ENCODE data around the gene FSD1L.

FSD1L gene

DNA sequence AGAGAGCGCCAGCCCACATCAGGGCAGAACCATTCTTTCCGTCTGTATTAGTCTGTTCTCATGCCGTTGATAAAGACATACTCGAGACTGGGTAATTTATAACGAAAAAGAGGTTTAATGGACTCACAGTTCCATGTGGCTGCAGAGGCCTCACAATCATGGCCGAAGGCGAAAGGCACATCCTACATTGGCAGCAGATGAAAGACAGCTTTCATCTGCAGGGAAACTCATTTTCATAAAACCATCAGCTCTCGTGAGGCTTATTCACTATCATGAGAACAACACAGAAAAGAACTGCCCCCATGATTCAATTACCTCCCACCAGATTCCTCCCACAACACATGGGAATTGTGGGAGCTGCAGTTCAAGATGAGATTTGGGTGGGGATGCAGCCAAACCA lies 4.7 kb upstream of the FSD1L start:
- H2BK120ac ChIP-seq (ENCODE audit: insufficient read depth, low read length, poor library complexity): no peak overlapping the region
- no peak overlapping the region for H2AK5ac ChIP-seq (ENCODE audit: low read length)
- H3K18ac ChIP-seq (ENCODE audit: low read length): no peak overlapping the region
- no peak overlapping the region for H3K14ac ChIP-seq (ENCODE audit: low read length)
- no peaks in the 10 kb centered on the region for H3K79me1 ChIP-seq (ENCODE audit: low read length)
- no peaks in the 10 kb centered on the region for H3K36me3 ChIP-seq (ENCODE audit: control insufficient read depth in 1 of 2, insufficient read depth in 2 of 2, low read length in 2 of 2)
- H3K9me3 ChIP-seq (ENCODE audit: insufficient read depth, low read depth, low read length): no peaks in the 10 kb centered on the region
- H4K91ac ChIP-seq (ENCODE audit: low read depth, low read length): no peak overlapping the region
- H2BK5ac ChIP-seq (ENCODE audit: low read depth, low read length, poor library complexity): no peak overlapping the region
- no peak overlapping the region for H3K9ac ChIP-seq (ENCODE audit: low read length)
- no peaks in the 10 kb centered on the region for H3K79me2 ChIP-seq (ENCODE audit: control insufficient read depth, insufficient read depth, low read length, poor library complexity)
- H3K27ac ChIP-seq (ENCODE audit: low read depth, low read length): no peak overlapping the region
- H2AFZ ChIP-seq (ENCODE audit: insufficient read depth, low read length, poor library complexity): no peak overlapping the region
- H3K4me1 ChIP-seq (ENCODE audit: control insufficient read depth in 1 of 2, insufficient read depth in 2 of 2, low read length in 2 of 2): peaks cover 2 to 3% of the 10 kb centered on the region in 2 experiments
- H4K8ac ChIP-seq (ENCODE audit: low read depth, low read length): no peak overlapping the region
- no peak overlapping the region for H3K23ac ChIP-seq (ENCODE audit: low read length)
- no peaks in the 10 kb centered on the region for H3K27me3 ChIP-seq (ENCODE audit: insufficient read depth, low read length)
- H3K4me3 ChIP-seq (ENCODE audit: low read depth, low read length): no peak overlapping the region
- H3K4me2 ChIP-seq (ENCODE audit: low read length): no peak overlapping the region
- no peak overlapping the region for H2BK12ac ChIP-seq (ENCODE audit: low read length)
- H4K12ac ChIP-seq (ENCODE audit: low read depth, low read length): no peak overlapping the region
- DNase-seq: no peak
- no CpG with 5 or more reads among the region's 8 CpGs for WGBS (ENCODE audit: extremely low coverage, insufficient coverage, insufficient read length)
- no peak overlapping the region for H3K4ac ChIP-seq (ENCODE audit: low read depth, low read length)

GRCh38 chr9:105444130-105444529 lies 3.7 kb upstream of the FSD1L start:
- Histone ChIP-seq H2BK12ac (ENCODE audit: low read length) (no peak overlapping the region), H3K27me3 (ENCODE audit: insufficient read depth, low read length) (no peaks in the 10 kb centered on the region), H3K4ac (ENCODE audit: low read depth, low read length) (no peak overlapping the region), H4K8ac (ENCODE audit: low read depth, low read length) (no peak overlapping the region), H3K14ac (ENCODE audit: low read length) (no peak overlapping the region), H3K9ac (ENCODE audit: low read length) (no peak overlapping the region), H3K9me3 (ENCODE audit: insufficient read depth, low read depth, low read length) (no peaks in the 10 kb centered on the region), H3K4me1 (ENCODE audit: control insufficient read depth in 1 of 2, insufficient read depth in 2 of 2, low read length in 2 of 2) (peaks cover 2 to 6% of the 10 kb centered on the region in 2 experiments), H2BK5ac (ENCODE audit: low read depth, low read length, poor library complexity) (no peak overlapping the region), H3K79me1 (ENCODE audit: low read length) (no peaks in the 10 kb centered on the region), H4K91ac (ENCODE audit: low read depth, low read length) (no peak overlapping the region), H4K12ac (ENCODE audit: low read depth, low read length) (no peak overlapping the region), H2AK5ac (ENCODE audit: low read length) (no peak overlapping the region), H2BK120ac (ENCODE audit: insufficient read depth, low read length, poor library complexity) (no peak overlapping the region), H3K23ac (ENCODE audit: low read length) (no peak overlapping the region), H3K18ac (ENCODE audit: low read length) (no peak overlapping the region), H3K36me3 (ENCODE audit: control insufficient read depth in 1 of 2, insufficient read depth in 2 of 2, low read length in 2 of 2) (no peaks in the 10 kb centered on the region), H2AFZ (ENCODE audit: insufficient read depth, low read length, poor library complexity) (no peak overlapping the region), H3K4me2 (ENCODE audit: low read length) (no peak overlapping the region), H3K4me3 (ENCODE audit: low read depth, low read length) (no peak overlapping the region), H3K27ac (ENCODE audit: low read depth, low read length) (no peak overlapping the region), H3K79me2 (ENCODE audit: control insufficient read depth, insufficient read depth, low read length, poor library complexity) (no peaks in the 10 kb centered on the region)
- DNase-seq: no peak
- no CpG with 5 or more reads among the region's 4 CpGs for WGBS (ENCODE audit: extremely low coverage, insufficient coverage, insufficient read length)

GRCh38 chr9:105445203-105445881 lies 2.5 kb upstream of the FSD1L start:
- Histone ChIP-seq H2AFZ (ENCODE audit: insufficient read depth, low read length, poor library complexity) (no peak overlapping the region), H2BK12ac (ENCODE audit: low read length) (no peak overlapping the region)

GRCh38 chr9:105447386-105447813 lies 434 bp upstream of the FSD1L start:
- Histone ChIP-seq H4K12ac (ENCODE audit: low read depth, low read length) (no peak overlapping the region), H3K18ac (ENCODE audit: low read length) (no peak overlapping the region), H3K27ac (ENCODE audit: low read depth, low read length) (no peak overlapping the region), H3K4me3 (ENCODE audit: low read depth, low read length) (peak overlapping the region; percentile 98), H3K4me2 (ENCODE audit: low read length) (peak overlapping the region; percentile 99), H4K91ac (ENCODE audit: low read depth, low read length) (peak overlapping the region; percentile 37), H3K79me2 (ENCODE audit: control insufficient read depth, insufficient read depth, low read length, poor library complexity) (no peaks in the 10 kb centered on the region), H2BK5ac (ENCODE audit: low read depth, low read length, poor library complexity) (no peak overlapping the region), H3K4me1 (ENCODE audit: control insufficient read depth in 1 of 2, insufficient read depth in 2 of 2, low read length in 2 of 2) (peaks cover 2 to 6% of the 10 kb centered on the region in 2 experiments), H4K8ac (ENCODE audit: low read depth, low read length) (peak overlapping the region; percentile 88), H2BK120ac (ENCODE audit: insufficient read depth, low read length, poor library complexity) (no peak overlapping the region), H3K14ac (ENCODE audit: low read length) (peak overlapping the region; percentile 18), H3K23ac (ENCODE audit: low read length) (no peak overlapping the region), H3K9me3 (ENCODE audit: insufficient read depth, low read depth, low read length) (no peaks in the 10 kb centered on the region), H3K4ac (ENCODE audit: low read depth, low read length) (no peak overlapping the region), H3K36me3 (ENCODE audit: control insufficient read depth in 1 of 2, insufficient read depth in 2 of 2, low read length in 2 of 2) (no peaks in the 10 kb centered on the region), H2AK5ac (ENCODE audit: low read length) (no peak overlapping the region), H3K9ac (ENCODE audit: low read length) (no peak overlapping the region), H2BK12ac (ENCODE audit: low read length) (no peak overlapping the region), H2AFZ (ENCODE audit: insufficient read depth, low read length, poor library complexity) (peak overlapping the region; percentile 71), H3K27me3 (ENCODE audit: insufficient read depth, low read length) (no peaks in the 10 kb centered on the region), H3K79me1 (ENCODE audit: low read length) (no peaks in the 10 kb centered on the region)
- no peak for DNase-seq
- no CpG with 5 or more reads among the region's 16 CpGs for WGBS (ENCODE audit: extremely low coverage, insufficient coverage, insufficient read length)

More at GRCh38 chr9:105445203-105445881, 2.5 kb upstream of the FSD1L start:
- no peak overlapping the region for H3K4me2 ChIP-seq (ENCODE audit: low read length)
- H4K91ac ChIP-seq (ENCODE audit: low read depth, low read length): no peak overlapping the region
- H3K79me1 ChIP-seq (ENCODE audit: low read length): no peaks in the 10 kb centered on the region
- no peak overlapping the region for H3K18ac ChIP-seq (ENCODE audit: low read length)
- H3K9me3 ChIP-seq (ENCODE audit: insufficient read depth, low read depth, low read length): no peaks in the 10 kb centered on the region
- no peak overlapping the region for H3K4me3 ChIP-seq (ENCODE audit: low read depth, low read length)
- no CpG with 5 or more reads among the region's 8 CpGs for WGBS (ENCODE audit: extremely low coverage, insufficient coverage, insufficient read length)
- no peaks in the 10 kb centered on the region for H3K79me2 ChIP-seq (ENCODE audit: control insufficient read depth, insufficient read depth, low read length, poor library complexity)
- no peak overlapping the region for H2BK5ac ChIP-seq (ENCODE audit: low read depth, low read length, poor library complexity)
- H3K27me3 ChIP-seq (ENCODE audit: insufficient read depth, low read length): no peaks in the 10 kb centered on the region
- H4K12ac ChIP-seq (ENCODE audit: low read depth, low read length): no peak overlapping the region
- H3K27ac ChIP-seq (ENCODE audit: low read depth, low read length): no peak overlapping the region
- H3K23ac ChIP-seq (ENCODE audit: low read length): no peak overlapping the region
- peaks cover 2 to 6% of the 10 kb centered on the region in 2 experiments for H3K4me1 ChIP-seq (ENCODE audit: control insufficient read depth in 1 of 2, insufficient read depth in 2 of 2, low read length in 2 of 2)
- H4K8ac ChIP-seq (ENCODE audit: low read depth, low read length): no peak overlapping the region
- no peak overlapping the region for H3K4ac ChIP-seq (ENCODE audit: low read depth, low read length)
- no peak overlapping the region for H2AK5ac ChIP-seq (ENCODE audit: low read length)
- H3K9ac ChIP-seq (ENCODE audit: low read length): no peak overlapping the region
- H2BK120ac ChIP-seq (ENCODE audit: insufficient read depth, low read length, poor library complexity): no peak overlapping the region
- H3K14ac ChIP-seq (ENCODE audit: low read length): no peak overlapping the region
- no peak for DNase-seq
- H3K36me3 ChIP-seq (ENCODE audit: control insufficient read depth in 1 of 2, insufficient read depth in 2 of 2, low read length in 2 of 2): no peaks in the 10 kb centered on the region
